GM18520 (cell line): ENCODE measurements around the gene QKI.

Experiments
- ATAC-seq: cut with Tn5 transposase; IDR thresholded peaks from one replicate; pipeline ENCODE4 v1.9.1; 2021; ENCODE audit not compliant: unreplicated experiment

QKI gene

DNA sequence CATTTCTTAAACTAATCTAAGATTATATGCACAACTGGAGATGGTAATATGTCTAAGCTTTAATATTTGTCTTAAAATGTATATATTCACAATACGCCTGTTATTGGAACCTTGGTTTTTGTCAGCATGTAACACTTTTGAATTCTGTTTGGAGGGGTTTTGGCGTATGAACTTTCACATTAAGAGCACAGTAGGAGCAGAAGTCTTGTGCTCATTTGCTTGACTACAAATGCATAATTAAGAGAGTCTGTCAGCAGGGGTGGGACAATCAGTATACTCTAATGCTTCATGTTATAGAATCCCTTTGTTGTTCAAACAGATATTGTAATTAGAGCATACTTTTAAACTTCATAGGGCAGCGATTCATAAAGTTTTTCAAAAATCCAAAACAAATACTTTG lies 112.8 kb downstream of the QKI start:
- ATAC-seq, result no peak

DNA sequence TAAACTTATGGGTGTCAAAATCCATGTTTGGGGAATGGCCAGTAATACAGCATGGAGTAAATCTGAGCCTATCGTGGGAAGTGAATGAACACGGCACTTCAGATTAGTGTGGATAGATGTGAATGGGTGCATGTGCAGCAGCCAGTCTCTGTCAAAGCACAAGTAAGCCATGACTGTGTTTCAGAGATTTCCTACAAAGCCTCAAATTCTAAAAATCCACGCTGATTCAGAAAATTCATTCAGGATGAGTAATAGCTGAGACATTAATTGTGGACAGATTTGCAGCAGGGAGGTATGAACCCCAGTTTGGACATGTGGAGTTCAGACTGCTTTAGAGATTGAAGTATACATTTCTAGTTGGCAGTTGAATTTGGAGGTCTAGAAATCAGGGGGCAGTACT lies 115.1 kb downstream of the QKI start:
- ATAC-seq, result no peak

DNA sequence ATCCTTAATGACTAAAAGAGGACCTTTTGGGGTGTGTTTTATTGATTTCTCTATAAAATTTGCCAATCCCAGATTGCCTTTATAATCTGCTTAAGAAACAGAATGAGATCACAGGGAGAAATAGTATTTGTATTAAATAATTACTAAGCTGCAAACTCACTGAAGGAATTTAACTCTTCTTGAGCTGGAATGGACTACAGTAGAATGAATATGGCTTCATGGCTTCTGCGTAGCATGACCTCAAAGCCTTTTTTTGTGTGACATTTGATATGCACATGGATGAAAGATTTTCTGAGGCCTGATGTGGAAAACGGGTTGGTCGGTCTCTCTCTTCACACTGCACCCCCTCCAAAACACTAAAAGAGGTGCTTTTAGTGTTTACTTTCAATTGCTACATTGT lies 115.9 kb downstream of the QKI start:
- ATAC-seq, result no peak

DNA sequence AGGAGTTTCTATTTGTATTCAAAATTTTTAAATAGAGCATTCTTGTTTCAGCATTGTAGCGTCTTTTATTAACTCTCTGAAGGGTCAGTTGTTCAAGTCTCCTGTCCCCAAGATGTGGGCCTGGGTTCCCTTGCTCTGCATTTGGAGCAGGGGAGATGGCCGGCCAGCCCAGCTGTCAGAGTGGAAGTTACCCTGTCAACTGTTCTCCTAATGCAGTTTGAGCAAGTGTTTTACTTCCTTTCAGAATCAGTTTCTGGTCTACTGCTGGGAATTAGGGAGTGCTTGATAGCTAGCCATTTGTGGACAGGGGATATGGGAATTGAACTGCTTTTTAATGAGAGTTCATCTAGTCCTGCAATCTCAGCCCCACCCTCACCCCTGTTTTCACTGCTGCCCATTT lies 116.6 kb downstream of the QKI start:
- ATAC-seq, result no peak

DNA sequence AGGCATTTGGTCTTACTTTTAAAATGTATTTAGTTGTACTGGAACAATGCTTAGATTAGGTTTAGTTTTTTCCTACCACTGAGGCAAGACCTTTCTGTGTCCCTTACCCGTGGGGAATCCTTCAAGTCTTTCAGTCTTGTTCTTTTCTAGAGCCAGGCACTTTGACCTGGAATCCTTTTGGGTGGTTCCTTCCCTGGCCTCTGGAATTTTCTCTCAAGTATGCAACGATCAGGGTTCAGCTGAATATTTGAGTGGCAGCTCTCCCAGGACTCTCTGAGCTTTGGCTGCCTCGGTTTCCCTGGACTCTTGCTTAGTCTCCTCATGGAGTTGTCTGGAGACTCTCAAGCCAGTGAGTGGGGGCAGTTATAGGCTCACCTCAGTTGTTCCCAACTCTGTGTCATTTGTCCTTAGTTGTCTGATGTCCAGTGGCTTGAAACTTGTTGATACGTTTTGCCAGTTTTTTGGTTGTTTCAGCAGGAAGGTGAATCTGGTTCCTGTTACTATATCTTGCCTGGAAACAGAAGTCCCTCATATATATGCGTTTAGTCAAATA lies 118.1 kb downstream of the QKI start:
- no peak for ATAC-seq

DNA sequence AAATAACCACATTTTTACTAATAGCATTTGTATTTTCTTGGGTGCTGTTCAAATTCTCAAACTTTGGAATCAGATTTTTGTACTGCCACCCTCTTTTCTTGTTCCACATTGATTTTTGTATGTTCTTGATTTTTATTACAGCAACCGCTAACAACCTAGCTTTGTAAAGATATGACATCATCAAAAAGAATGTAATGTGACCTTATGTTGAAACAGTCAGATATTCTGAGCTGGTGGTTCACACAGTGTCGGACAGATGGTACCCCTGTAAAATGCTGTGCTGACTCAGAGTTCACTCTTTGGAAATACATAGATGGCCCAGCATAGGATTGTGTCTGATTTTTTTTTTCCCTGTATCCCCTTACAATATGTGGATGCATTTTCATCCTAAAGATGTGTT lies 118.9 kb downstream of the QKI start:
- ATAC-seq, result no peak

DNA sequence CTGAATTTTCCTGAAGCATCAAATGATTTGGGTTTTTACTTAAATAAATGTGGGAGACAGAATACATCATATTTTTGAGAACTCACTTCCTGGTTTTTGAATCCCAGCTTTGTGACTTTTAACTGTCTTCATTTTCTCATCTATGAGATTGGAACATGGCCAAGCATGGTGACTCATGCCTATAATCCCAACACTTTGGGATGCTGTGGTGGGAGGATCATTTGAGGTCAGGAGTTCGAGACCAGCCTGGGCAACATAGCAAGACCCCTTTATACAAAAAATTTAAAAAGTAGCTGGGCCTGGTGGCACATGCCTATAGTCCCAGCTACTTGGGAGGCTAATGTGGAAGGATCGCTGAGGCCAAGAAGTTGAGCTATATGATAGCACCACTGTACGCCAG lies 122.3 kb downstream of the QKI start:
- ATAC-seq, result no peak

DNA sequence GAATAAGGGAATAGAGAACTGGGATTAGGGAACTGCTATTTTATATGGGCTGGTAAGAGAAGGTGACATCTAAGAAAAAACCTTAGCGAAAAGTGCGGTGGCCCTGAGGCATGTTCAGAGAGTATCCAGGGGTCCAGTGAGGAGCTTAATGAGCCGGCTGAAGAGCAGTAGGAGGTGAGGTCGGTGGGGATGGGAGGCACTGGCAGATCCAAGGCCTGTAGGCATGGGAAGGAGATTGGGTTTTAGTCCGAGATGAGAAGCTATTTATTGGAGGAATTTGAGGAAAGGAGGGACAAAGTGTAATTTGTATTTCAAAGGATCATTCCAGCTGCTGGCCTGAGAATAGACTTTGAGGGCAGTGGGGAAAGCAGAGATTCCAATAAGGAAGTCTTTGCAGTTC lies 123.8 kb downstream of the QKI start:
- ATAC-seq, result no peak

DNA sequence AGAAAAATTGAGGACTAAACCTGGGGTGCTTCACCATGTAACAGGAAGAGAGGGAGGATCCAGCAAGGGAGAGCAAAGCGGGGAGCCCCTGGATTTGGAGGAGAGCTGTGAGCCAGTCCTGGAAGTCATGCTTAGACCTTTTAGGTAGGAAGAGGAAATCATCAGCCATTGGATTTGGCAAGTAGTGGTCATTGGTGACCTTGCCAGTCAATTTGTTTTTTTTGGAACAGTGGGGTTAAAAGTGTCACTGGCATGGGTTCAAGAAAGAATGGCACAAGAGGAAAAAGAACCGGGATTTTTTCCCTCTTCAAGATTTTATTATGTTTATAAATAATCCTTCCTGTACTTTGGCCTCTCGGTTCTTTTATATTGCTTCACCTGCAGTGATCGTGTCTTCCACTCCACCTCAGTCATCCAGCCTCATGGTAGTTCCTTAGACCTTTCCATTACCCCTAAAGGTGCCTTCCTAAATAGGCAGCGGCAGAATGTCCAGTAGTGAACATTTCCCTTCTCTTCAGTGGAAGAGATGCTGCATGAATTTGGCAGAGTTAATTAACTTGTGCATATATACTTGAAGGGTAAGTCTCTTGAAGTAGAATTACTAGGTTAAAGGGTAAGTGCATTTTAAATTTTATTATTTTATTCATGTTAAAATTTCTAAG lies 124.7 kb downstream of the QKI start:
- no peak for ATAC-seq

DNA sequence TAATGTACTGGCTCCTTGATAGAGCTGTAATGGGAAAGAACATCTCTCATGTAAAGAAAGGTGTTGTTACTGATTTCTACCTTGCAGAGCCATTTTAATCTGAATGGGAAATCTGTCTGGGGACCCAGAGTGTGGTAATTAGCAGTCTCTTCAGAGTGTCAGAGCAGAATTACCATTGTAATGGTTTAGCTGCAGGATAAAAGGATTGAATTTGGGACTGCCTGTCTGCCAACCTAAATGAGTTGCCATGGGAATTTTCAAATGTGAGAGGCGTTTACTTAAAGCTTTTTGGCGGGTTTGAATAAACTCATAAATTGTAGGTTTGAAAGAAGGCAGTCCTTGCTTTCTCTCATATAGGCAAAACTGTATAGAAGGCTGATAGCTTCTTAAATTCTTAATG lies 128.8 kb downstream of the QKI start:
- no peak for ATAC-seq

DNA sequence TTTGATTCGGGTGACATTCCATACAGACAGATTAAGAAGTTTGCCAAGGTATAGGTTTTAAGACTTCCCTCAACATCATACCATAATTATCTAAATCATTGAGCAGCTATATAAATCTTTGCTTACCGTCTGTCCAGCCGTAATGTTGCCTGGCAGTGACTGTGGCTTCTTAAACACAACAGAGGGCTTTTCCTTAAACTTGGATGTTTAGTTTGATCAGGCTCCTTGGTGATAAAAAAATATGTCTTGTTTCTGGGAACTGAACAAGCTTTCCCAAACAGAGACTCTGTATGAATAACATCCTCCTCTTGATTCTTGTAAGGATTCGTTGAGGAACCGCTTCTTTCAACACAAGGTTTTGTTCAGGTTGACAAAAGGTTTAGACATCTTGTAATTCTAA lies 130.9 kb downstream of the QKI start:
- ATAC-seq, result no peak

DNA sequence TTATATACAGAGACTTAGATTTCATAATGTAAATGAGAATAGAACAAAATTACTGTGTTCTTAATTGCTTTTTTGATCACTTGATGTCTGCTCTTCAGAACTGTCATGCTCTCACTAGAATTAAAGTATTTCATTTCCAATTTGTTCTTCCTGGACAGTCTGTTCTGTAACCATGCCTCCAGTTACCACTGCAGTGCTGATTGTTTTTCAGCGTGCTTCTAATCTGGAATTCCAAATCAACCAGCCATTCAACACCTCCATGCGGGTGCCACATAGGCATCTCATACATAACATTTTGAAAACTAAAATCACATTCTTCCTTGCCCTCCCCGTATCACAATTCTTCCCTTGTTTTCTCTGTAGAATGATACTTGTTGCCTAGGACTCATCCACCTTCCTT lies 132.8 kb downstream of the QKI start:
- no peak for ATAC-seq

DNA sequence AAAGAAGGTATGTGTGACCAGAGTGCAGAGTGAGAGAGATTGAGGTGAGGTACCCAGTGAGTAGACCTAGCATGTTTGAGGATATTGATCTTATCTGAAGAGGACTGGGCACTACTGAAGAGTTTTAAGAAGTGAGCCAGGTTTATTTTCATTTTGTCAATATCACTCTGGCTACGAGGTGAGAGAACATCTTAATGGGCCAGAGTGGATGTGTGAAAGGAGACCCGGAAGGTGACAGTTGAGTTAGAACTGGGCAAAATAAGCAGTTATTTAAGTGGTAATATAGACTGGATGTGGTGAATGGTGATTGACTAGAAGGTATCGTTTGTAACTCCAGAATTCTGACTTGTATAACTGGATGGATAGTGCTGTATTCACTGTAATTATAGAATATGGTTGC lies 134.1 kb downstream of the QKI start:
- ATAC-seq, result no peak

DNA sequence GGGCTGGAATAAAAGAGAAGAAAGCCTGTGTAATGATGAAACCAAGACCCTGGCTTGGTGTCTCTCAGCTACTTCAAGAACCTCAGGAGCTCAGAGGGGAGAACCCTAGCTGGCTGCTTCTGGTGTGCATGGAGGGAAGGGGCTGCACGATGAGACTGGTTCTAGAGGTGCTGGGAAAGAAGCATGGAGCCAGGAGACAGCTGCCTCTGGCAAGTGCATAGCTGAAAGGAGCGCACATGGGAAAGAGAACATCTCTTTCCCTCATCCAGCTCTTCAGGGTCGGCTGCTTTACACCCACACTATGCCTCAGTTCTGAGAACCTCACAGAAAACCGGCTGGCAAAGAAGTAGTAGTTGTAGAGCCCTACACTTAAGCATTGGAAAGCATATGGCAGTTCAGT lies 139.5 kb downstream of the QKI start:
- no peak for ATAC-seq

DNA sequence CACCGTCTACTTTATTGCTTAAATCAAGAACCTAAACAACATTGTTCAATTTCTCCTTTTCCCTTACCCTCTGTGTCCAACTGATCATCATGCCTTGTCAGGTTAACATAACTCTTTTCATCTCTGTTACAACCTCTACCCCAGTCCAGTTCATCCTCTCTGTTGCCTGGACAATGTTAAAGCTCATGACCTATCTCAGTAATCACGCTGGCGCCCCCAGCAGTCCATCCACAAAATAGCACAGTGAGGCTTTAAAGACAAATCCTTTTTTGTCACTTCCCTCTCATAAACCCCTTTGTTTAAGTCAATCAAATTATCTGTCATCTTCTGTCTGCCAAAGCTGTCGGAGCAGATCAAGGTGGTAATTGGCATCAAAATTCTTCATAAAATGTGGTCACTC lies 140.1 kb downstream of the QKI start:
- ATAC-seq, result peak; percentile 40

DNA sequence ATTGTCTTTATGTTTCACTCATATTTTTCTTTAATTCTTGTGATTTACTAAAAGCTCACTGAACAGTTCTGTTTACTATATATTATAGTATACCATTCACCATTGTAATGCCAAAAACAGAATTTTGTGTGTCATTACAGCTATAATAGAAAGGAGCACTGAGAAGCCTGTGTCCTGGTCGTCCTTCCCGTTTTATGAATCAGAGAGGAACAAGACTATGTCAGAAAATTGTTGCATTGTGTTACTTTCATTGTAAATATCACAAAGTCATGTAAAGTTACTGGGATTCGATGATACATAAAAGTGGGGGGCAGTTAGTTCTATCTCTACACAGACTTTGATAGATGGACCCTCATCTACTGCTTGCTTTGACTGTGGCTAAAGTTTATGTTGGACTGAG lies 145.1 kb downstream of the QKI start:
- no peak for ATAC-seq

DNA sequence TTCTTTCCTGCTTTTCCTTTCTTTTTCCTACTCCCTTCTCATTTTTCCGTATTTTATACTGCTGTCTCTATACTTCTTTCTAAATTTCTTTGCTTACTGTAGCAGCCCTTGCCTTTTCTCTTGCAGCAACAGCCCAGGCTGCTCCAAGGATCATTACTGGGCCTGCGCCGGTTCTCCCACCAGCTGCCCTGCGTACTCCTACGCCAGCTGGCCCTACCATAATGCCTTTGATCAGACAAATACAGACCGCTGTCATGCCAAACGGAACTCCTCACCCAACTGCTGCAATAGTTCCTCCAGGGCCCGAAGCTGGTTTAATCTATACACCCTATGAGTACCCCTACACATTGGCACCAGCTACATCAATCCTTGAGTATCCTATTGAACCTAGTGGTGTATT lies 148.8 kb downstream of the QKI start:
- ATAC-seq, result no peak

DNA sequence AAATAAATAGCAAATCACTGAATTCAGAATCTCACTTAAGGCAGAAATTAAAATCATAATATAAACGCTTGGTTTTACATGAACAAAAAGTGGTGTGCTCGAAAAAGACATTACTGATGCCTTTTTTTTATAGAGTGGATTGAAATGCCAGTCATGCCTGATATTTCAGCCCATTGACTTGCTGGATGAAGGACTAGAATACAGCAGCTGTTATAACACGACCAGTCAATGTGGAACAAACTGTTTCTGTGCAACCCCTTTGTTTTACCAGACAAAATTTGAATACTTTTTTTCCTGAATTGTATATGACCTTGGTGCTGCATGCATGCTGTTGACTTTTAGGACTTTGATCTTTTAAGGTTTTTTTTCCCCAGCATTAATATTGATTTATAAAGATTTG lies 150.0 kb downstream of the QKI start:
- ATAC-seq, result no peak

DNA sequence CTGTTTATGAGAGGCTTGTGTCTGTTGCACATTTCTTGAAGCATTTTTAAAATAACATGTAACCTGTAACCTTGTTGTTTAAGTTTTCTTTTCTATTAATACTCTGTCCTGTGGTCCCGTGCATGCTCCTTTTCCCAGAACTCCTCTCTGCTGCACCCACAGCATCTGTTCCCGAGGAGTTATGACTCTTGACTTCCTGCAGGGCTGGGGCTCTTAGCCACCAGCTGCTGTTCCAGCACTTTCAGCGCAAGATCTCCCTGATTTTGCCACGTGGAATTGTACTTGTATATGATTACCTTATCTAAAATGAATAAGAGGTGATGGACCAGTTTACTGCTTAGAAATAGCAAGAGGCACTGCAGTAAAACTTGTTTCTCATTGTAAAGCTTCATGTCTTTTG lies 150.6 kb downstream of the QKI start:
- ATAC-seq, result no peak

DNA sequence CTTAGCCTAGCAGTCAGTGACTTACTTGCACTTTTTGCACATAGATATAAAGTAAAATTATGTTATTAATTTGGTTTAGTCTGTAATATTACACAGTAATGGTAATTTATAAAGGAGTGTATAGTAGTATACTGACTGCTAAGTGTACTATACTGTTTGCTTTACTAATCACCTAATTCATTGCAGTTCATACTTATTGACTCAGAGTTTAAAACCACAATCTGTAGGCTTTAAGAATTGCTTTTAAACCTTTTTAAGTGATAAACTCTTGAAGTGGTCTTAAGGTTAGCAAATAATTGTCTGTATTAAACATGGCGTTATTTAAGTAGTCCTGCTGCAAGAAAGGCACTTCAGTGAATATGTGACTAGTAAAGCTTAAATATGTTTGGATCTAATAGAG lies 151.5 kb downstream of the QKI start:
- no peak for ATAC-seq

DNA sequence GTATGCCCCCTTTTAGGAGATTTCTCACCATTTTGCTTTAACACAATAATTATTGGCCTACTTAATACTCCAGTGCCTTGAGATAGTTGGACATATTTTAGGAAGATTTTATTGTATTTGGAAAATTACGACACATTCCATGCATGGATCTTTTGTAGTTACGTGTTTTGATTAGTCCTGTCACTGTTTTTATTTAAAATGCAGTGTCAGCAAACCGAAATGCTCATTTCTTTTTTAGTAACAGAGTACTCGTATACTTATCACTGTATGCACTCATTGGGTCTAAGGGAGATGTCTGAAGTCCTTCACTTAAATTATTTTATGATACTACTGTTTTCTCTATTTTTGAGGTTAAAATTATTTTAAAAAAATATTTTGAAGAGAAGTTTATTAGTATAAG lies 153.8 kb downstream of the QKI start:
- no peak for ATAC-seq

DNA sequence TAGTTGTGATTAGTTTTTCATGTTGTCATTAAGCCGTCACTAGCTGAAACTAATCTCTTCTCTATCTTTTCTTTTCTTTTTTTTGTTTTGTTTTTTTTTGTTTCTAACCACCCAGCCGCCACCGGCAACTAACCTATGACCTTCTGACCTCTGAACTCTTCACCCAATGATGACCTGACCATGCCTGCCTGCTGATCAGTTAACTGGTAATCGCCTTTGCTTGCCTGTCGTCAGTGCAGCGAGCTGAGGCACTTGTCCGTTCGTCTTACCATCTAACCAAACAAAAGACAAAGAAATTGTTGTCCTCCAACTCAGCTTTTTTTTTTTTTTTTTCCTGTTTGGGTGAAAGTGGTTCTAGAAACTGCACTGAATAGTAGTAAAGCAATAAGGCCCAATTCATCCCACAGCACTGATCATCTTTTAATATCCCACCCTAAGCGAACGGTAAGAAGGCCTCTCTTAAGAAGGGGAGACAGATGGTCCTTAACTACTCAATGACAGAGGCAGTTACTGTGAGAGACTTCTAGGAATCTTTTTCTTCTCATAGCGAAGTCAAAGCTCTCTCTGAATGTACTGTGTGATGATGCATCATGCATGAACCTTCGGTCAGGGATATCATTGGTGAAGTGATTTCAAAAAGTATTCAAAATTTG lies 156.2 kb downstream of the QKI start:
- ATAC-seq, result no peak

DNA sequence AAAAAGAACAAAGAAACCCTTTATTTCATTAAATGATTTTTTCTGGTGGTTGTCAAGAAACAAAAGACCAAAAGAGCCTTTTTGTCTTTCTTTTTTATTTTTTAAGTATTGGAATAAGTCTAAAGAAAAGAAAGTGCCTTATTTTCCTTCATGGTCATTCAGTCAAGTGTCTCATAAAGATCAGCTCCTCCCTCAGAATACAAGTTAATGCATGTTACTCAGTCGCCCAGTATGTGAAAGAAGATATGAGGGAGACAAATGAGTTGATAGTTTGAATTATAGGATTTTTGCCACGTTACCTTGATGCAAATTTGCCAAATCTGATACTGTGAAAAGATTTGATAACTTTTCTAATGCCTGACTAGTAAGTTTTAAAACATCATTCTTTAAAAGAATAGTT lies 157.2 kb downstream of the QKI start:
- ATAC-seq, result no peak
